Stimulated activated CD8-positive, alpha-beta memory T cell treated with anti-CD3 and anti-CD28 coated beads, Interleukin-15, amount 100 ng/mL, for 48 hours (primary cell): Measurements from ENCODE around the gene CELSR1.

Source experiments
- DNase-seq, 2 donors: peaks; one replicate each; pipeline ENCODE4 v3.0.0-alpha.2; 2020; ENCODE audit warnings: low read depth in 2 of 2

CELSR1 gene

GRCh38 chr22:46362934-46363515 lies 174.4 kb downstream of the CELSR1 start:
- no peak for DNase-seq

GRCh38 chr22:46362203-46362933 lies 175.1 kb downstream of the CELSR1 start:
- DNase-seq, result no peak

DNA sequence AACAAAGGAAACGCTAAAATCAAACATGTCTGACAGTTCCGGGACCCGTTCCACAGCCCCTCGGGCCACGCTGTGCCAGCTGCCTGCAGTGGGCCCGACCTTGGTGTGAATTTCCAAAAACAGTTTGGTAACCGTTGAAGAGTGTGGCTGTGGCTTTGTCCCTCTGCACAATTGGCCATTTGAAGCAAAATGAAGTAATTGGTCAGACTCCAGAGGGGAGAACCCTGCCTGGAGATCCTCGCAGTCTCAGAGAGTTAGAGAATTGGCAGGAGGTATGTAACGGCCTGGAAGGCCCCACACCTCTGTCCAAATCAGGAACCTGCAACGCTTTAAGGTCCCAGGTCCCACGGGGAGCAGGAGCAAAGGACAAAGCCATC lies 175.6 kb downstream of the CELSR1 start:
- no peak for DNase-seq

DNA sequence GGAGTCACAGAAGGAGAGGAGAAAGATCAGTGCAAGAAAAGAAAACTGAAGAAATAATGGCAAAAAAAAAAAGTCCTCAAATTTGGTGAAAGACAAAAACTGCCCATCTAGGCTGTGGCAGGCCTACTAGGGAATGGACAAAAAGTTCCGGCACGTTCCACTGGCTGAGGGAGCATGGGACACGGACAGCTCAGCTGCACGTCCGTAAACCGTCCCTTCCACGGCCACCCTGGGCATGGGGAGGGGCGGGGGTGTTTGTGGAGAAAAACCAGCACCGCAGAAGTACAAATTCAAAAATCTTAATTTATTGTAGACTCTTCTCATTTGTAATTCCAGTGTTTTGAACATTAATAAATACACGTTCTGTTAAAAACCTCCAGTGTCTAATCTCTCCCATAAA lies 176.5 kb downstream of the CELSR1 start:
- no peak for DNase-seq

DNA sequence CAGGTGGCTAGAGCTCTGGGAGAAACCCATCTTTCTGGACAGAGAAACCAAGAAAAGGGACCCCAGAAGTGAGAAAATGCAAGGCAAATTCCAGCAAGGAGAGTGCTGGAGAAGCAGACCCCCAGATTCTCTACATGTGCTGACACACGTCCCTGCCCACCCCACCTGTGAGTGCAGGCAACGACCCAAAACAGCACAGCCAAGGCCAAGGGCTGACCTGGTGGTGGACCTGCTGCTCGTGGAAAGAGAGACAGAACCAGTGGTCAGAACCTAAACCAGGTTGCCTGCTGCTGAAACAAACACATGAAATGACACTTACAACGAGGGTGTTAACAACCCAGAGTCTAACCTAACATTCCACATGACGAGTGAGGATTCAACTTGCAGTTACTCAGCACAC lies 177.3 kb downstream of the CELSR1 start:
- no peak for DNase-seq

GRCh38 chr22:46359362-46359761 lies 178.1 kb downstream of the CELSR1 start:
- no peak for DNase-seq

DNA sequence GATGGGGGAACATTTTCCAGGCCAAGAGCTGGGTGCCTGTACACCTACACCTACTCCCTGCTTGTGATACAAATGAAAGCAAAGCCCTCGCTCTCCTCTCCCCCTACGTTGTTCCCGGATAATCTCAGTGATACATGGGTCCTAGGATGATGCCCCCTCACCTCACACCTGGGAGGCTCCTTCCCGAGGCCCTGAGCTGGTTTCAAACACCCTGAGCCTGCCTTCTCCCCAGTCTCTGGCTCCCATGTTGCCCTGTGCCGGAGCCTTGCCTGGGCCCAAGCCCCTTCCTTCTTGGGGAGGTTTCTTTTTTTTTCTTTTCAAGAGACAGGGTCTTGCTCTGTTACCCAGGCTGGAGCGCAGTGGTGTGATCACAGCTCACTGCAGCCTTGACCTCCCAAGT lies 178.7 kb downstream of the CELSR1 start:
- DNase-seq, result no peak

DNA sequence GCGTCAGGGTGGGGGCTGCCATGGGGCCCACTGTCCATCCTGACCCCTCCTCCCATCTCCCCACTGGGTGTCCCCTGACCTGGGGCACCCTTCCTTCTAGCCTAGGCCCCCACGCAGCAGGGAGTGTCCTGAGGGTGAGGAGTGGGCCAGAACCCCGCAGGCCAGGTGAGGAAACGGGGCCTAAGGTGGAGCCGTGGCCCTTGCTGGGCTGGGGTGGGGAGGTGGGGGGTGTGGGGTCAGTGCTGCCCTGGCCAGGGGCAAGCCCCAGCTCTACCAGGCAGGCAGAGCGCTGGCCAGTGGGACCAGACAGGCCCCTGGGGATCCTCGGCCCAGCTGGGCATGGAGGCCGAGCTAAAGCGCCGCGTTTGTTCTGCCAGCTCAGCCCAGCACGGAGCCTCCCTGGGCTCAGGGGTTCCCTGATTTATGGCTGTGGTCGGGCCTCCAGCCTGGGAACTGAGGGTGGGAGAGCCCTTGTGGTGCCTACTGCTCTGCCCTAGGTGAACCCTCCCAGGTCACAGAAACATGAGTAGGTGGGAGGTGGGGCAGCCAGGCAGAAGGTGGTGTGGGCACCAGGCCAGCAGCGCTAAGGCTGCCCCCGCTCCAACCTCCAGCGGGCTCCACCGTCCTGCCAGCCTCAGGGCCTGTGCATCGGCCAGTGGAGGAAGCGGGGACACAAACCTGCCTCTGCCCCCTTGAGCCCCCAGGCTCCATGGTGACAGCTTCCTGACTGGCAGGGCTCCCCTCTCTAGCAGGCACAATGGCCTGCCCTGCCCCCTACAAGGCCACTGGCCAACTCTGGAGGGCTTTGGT lies 179.5 kb downstream of the CELSR1 start:
- DNase-seq, result no peak

- DNase-seq, result no peak
Observed at GRCh38 chr22:46356496-46357480, 180.6 kb downstream of the CELSR1 start.

DNA sequence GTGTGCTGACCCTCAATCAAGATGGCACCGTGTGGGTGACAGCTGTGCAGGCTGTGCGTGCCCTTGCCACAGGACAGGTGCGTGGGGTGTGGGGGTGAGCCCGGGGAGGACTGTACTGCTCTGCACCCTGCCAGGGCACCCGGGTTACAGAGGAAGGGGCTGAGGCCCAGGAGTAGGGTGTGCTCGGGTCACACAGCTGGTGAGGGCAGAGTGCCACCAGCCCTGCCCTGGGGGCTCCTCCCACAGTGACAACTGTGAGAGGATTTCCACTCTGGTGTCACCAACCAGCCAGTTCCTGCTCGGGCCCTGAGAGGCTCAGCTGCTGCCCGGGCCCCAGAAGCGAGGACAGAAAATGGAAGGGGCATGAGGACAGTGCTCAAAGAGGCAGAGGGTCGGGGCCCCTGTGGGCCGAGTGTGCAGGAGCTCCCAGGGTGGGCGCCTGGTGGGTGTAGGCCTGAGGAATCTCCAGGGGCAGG lies 181.4 kb downstream of the CELSR1 start:
- DNase-seq, result no peak

DNA sequence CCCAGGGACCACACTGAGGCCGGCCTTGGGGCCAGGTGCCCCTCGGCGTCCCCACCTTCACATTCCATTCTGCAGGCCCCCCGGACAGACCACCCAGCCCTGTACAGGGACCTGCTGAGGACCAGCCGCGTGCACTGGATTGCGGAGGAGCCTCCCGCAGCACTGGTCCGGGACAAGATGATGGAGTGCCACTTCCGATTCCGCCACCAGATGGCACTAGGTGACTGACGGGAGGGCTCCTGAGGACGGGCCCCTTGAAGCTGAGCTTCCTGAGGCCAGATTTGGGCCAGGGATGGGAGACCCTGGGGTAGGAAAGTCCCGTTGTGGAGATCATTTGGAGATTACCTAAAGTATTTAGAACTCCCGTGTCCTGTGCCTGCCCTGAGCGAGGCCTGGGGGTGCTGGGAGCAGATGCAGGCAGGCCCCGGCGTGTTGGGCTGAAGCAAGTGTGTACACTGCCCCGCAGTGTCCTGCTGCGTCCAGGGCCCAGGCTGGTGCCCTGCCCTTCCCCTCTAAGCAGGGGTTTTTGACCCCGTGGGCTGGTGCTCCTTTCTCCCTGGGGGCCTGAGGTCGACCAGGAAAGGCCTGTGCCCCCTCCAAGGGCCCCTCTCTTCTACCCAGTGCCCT lies 181.9 kb downstream of the CELSR1 start:
- no peak for DNase-seq

DNA sequence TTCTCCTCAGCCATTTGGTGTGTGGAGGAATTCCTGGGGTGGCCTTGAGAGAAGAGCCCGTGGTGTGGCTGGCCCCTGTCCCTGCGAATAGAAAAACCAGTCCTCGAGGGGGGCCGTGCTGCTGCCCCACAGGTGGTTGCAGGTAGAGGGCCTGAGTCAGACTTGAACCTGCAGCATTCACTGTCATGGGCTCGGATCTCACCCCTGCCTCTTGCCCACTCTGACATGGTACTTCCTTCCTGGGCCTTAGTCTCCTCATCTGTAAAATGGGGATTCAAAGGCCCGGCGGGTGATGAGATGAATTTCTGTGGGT lies 182.5 kb downstream of the CELSR1 start:
- no peak for DNase-seq

DNA sequence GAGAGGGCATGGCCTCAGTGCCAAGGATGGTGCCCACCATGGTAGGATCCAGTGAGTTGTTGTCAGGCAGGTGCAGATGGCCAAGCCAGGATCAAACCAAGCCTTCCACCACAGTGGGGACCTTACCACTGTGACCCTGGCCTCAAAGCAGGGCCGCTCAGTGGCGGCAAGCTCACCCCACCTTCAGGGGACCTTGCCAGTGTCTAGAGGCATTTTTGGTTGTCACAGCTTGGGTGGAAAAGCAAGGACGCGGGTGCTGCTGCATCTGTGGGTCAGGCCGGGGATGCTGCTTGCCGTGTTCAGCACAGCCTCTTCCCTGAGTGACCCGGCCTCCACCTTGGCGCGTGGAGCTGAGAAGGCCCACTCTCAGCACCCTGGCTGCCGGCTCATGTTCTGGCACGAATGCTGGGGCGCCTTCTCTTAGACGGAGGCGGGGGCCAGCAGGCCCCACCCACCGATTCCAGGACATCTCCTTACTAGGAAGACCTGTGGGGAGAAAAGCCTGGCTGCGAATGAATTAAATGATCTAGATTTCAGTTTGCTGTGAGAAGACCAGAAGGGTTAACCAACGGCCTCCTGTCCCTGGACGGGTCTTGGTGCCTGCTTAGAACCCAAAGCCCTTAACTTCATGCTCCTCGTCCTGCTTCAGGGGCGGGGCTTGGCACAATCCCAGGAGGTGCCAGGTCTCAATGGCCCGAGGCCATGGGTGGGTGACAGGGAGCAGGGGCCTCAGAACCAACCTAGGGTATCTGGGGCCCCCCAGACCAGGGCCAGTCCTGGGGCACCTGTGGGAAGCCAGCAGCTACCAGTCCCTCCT lies 183.0 kb downstream of the CELSR1 start:
- DNase-seq, result no peak

DNA sequence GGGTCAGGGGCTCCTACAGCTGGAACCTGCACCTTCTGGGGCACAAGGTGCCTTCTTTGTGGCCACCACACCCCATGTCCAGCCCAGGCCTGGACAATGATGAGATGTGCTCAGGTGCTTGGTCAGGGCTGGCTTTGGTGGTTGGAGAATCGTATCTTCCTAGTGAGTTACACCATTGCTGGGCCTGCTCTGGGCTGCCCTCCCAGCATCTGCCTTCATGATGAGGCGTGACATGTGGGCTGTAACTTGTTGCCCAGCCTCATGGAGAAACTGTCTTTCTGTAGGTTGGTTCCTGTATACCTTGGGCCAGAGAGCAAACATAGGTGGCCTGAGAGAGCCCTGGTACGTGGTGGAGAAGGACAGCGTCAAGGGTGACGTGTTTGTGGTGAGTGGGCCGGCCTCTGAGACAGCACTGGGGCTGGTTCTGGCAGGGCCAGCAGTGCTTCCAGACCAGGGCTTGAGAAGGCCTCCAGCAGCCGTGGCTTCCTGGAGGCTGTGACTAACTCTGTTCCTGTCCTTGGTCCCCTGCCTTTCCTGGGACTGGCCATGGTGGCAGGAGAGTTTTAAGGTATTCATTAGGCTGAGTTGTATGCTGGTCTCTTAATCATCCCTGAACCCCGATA lies 183.8 kb downstream of the CELSR1 start:
- DNase-seq, result no peak

GRCh38 chr22:46352691-46353386 lies 184.6 kb downstream of the CELSR1 start:
- DNase-seq, result no peak

GRCh38 chr22:46352276-46352675 lies 185.1 kb downstream of the CELSR1 start:
- no peak for DNase-seq

DNA sequence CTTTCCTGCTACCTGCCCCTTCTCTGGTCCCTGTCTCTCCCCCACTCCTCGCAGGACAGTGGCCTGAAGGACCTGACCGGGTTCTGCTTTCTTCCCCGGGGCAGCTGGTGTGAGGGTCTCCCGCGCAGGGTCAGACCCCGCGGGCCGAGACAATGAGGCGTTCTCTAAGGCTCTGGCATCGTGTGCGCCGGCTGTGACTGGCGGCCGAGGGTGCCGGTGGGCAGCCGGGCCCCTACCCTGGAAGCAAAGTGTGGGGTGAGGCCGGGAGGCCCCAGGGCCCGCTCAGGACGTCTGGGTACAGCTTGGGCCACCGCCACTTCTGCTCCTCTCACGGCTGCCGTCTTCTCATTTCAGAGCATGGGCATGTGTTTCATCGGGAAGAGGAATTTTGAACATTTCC lies 185.7 kb downstream of the CELSR1 start:
- DNase-seq, result no peak

GRCh38 chr22:46351131-46351735 lies 186.2 kb downstream of the CELSR1 start:
- no peak for DNase-seq

DNA sequence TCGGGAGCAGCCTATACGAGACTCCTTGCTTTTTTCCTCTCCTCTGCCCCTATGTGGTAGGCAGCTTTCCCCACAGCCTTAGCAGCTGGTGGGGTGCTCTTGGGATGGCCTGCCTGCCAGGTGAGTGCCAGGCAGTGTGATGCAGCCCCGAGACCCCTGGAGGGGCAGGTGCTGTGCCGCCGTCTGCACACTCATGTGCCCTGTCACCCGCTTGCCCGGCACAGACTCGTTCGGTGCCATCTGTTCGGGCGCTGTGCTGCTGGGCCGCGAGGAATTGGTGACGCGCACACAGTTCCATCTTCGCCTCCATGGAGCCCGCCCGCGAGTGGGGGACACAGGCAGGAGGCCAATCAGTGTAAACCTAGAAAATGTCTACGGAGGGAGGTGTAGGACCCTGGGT lies 186.8 kb downstream of the CELSR1 start:
- DNase-seq, result no peak
